Mesenchymal stem cell (in vitro differentiated cells and primary cell): ENCODE data around the gene ATP2C1.
A peak's percentile ranks its signal among the peaks of the same experiment; 100 is the strongest.

ENCODE experiments used
- DNase-seq: peaks from one replicate; pipeline ENCODE4 v3.0.0-alpha.2; 2013
- H2AFZ ChIP-seq: one replicate; pipeline ENCODE4 v1.6.1; 2013; ENCODE audit warnings: low read depth, mild to moderate bottlenecking, control low read depth, inconsistent platforms, low read length, moderate library complexity
- H2AK5ac ChIP-seq: 2 replicates; pipeline ENCODE4 v1.6.1; 2013; ENCODE audit warnings: low read length, moderate library complexity, mild to moderate bottlenecking, inconsistent platforms; ENCODE audit not compliant: severe bottlenecking
- H2BK120ac ChIP-seq: one replicate; pipeline ENCODE4 v1.6.1; 2013; ENCODE audit warnings: low read depth, mild to moderate bottlenecking, inconsistent platforms, low read length, moderate library complexity
- H2BK12ac ChIP-seq, 2 experiments: one replicate each; pipeline ENCODE4 v1.6.1; 2013; ENCODE audit warnings: inconsistent platforms in 2 of 2, low read length in 2 of 2, mild to moderate bottlenecking in 2 of 2, moderate library complexity in 2 of 2, control low read depth in 1 of 2
- H2BK15ac ChIP-seq: one replicate; pipeline ENCODE4 v1.6.1; 2013; ENCODE audit warnings: mild to moderate bottlenecking, low read depth, inconsistent platforms; ENCODE audit not compliant: poor library complexity, severe bottlenecking
- H2BK5ac ChIP-seq: 2 replicates; pipeline ENCODE4 v1.6.1; 2013; ENCODE audit warnings: low read depth, mild to moderate bottlenecking, low read length, control low read depth, inconsistent platforms; ENCODE audit not compliant: poor library complexity, severe bottlenecking
- H3K14ac ChIP-seq, 2 experiments: one replicate each; pipeline ENCODE4 v1.6.1; 2013; ENCODE audit warnings: inconsistent platforms in 2 of 2, low read length in 2 of 2, control low read depth in 1 of 2, mild to moderate bottlenecking in 1 of 2, moderate library complexity in 1 of 2
- H3K18ac ChIP-seq, 2 experiments: one replicate each; pipeline ENCODE4 v1.6.1; 2013; ENCODE audit warnings: inconsistent platforms in 2 of 2, low read length in 2 of 2, control low read depth in 1 of 2, low read depth in 1 of 2, mild to moderate bottlenecking in 1 of 2
- H3K23ac ChIP-seq, 2 experiments: one replicate each; pipeline ENCODE4 v1.6.1; 2013; ENCODE audit warnings: inconsistent platforms in 2 of 2, low read length in 2 of 2, mild to moderate bottlenecking in 2 of 2, moderate library complexity in 2 of 2, control low read depth in 1 of 2
- H3K27ac ChIP-seq: 2 replicates; pipeline ENCODE4 v1.5.1; 2013; ENCODE audit warnings: mild to moderate bottlenecking, moderate library complexity, low read length, control low read depth, inconsistent platforms; ENCODE audit not compliant: poor library complexity, severe bottlenecking
- H3K27me3 ChIP-seq, 2 experiments: 2 replicates each; pipeline versions ENCODE4 v1.6.1 to v1.7.0; 2013; ENCODE audit warnings: low read length in 2 of 2, mild to moderate bottlenecking in 2 of 2, moderate library complexity in 2 of 2, control low read depth in 1 of 2, inconsistent platforms in 1 of 2; ENCODE audit not compliant: control insufficient read depth in 1 of 2, insufficient read depth in 1 of 2
- H3K36me3 ChIP-seq, 2 experiments: 2 replicates each; pipeline versions ENCODE4 v1.6.1 to v1.7.0; 2013; ENCODE audit warnings: low read length in 2 of 2, control low read depth in 1 of 2, inconsistent platforms in 1 of 2, low read depth in 1 of 2, mild to moderate bottlenecking in 1 of 2; ENCODE audit not compliant: insufficient read depth in 2 of 2, control insufficient read depth in 1 of 2
- H3K4ac ChIP-seq, 2 experiments: one replicate each; pipeline ENCODE4 v1.6.1; 2013; ENCODE audit warnings: inconsistent platforms in 2 of 2, low read length in 2 of 2, mild to moderate bottlenecking in 2 of 2, moderate library complexity in 2 of 2, control low read depth in 1 of 2, low read depth in 1 of 2
- H3K4me1 ChIP-seq: 2 replicates; pipeline ENCODE4 v1.6.1; 2013; ENCODE audit warnings: low read depth, low read length, control low read depth; ENCODE audit not compliant: control insufficient read depth, insufficient read depth
- H3K4me2 ChIP-seq: 2 replicates; pipeline ENCODE4 v1.6.1; 2013; ENCODE audit warnings: low read length, mild to moderate bottlenecking, inconsistent platforms; ENCODE audit not compliant: poor library complexity, severe bottlenecking
- H3K4me3 ChIP-seq, 2 experiments: 2 replicates each; pipeline versions ENCODE4 v1.5.1 to v1.7.0; 2013; ENCODE audit warnings: low read length in 2 of 2, mild to moderate bottlenecking in 2 of 2, control low read depth in 1 of 2, low read depth in 1 of 2; ENCODE audit not compliant: insufficient read depth in 1 of 2
- H3K79me1 ChIP-seq: replicated peaks from 2 replicates; pipeline ENCODE4 v1.6.1; 2013; ENCODE audit warnings: mild to moderate bottlenecking, control low read depth, low read length, inconsistent platforms; ENCODE audit not compliant: poor library complexity, severe bottlenecking
- H3K9ac ChIP-seq: 2 replicates; pipeline ENCODE4 v1.7.0; 2013; ENCODE audit warnings: mild to moderate bottlenecking, low read length, moderate library complexity
- H3K9me3 ChIP-seq: 2 replicates; pipeline ENCODE4 v1.7.0; 2013; ENCODE audit warnings: mild to moderate bottlenecking, low read length; ENCODE audit not compliant: control insufficient read depth
- H4K8ac ChIP-seq: one replicate; pipeline ENCODE4 v1.6.1; 2013; ENCODE audit warnings: inconsistent platforms, mild to moderate bottlenecking, low read length, moderate library complexity
- H4K91ac ChIP-seq: one replicate; pipeline ENCODE4 v1.6.1; 2013; ENCODE audit warnings: mild to moderate bottlenecking, low read length, inconsistent platforms
- WGBS: methylation state at CpG from one replicate; pipeline ENCODE4 v1.1.7; 2013; ENCODE audit warnings: mixed read lengths; 5-methylcytosine and 5-hydroxymethylcytosine counted together

Gene ATP2C1

DNA sequence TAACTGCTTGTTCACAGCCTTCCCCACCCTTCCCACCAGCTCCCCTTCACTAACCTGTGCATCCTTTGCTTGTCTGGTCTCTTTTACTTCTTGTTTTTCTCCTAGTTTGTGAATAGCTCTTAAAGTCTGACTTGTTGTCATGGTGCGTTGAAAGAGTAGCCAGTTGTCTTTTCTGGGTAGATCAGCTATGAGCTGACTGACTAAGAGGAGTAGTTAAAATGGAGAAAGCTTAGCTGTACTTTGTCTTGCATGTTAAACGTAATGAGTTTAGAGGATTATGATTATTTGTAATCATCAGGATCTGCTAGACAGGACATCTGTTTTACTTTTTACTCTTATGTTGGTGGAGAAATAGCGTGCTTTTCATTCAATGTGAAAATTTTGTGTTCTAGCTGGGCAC is 35.9 kb downstream of the ATP2C1 start:
- Histone ChIP-seq H4K91ac (no peak overlapping the region), H3K4me2 (no peak overlapping the region), H3K27ac (no peak overlapping the region), H2AK5ac (peak overlapping the region; percentile 42), H3K14ac (peak overlapping the region in 1 of 2 experiments; percentile 60), H2BK5ac (no peak overlapping the region), H3K23ac (no peak overlapping the region), H3K9ac (no peak overlapping the region), H3K4ac (peak overlapping the region in 1 of 2 experiments; percentile 41), H3K4me3 (no peak overlapping the region), H3K9me3 (no peaks in the 10 kb centered on the region), H2BK120ac (no peak overlapping the region), H2BK15ac (no peak overlapping the region), H3K18ac (peak overlapping the region; percentile 40 to 70), H3K4me1 (peaks cover 7% of the 10 kb centered on the region), H4K8ac (no peak overlapping the region), H2AFZ (no peak overlapping the region), H3K79me1 (peaks cover 10% of the 10 kb centered on the region), H3K27me3 (no peaks in the 10 kb centered on the region), H3K36me3 (peaks cover 0 to 15% of the 10 kb centered on the region in 2 experiments), H2BK12ac (no peak overlapping the region)
- 66% methylated on average over 3 of the region's 3 CpGs for whole genome bisulfite sequencing
- no peak for DNase-seq

- H3K9ac ChIP-seq, result no peak overlapping the region
- H4K8ac ChIP-seq, result no peak overlapping the region
- no peak overlapping the region for H3K18ac ChIP-seq
- H3K27ac ChIP-seq, result no peak overlapping the region
- peaks cover 0 to 25% of the 10 kb centered on the region in 2 experiments for H3K36me3 ChIP-seq
- no peaks in the 10 kb centered on the region for H3K4me1 ChIP-seq
- H2BK5ac ChIP-seq, result no peak overlapping the region
- H3K4me3 ChIP-seq, result no peak overlapping the region
- no peak overlapping the region for H2BK12ac ChIP-seq
- no peak overlapping the region for H3K4me2 ChIP-seq
- WGBS, result 100% methylated on average over 1 of the region's 2 CpGs
- H3K9me3 ChIP-seq, result no peaks in the 10 kb centered on the region
- no peak overlapping the region for H4K91ac ChIP-seq
- no peak overlapping the region for H2BK15ac ChIP-seq
- H3K14ac ChIP-seq, result no peak overlapping the region
- no peak overlapping the region for H2BK120ac ChIP-seq
- no peak for DNase-seq
- H2AK5ac ChIP-seq, result no peak overlapping the region
- H3K23ac ChIP-seq, result no peak overlapping the region
- no peak overlapping the region for H3K4ac ChIP-seq
- no peaks in the 10 kb centered on the region for H3K27me3 ChIP-seq
- H2AFZ ChIP-seq, result no peak overlapping the region
- H3K79me1 ChIP-seq, result peaks cover 3% of the 10 kb centered on the region
Observed at GRCh38 chr3:130932979-130933378, 39.1 kb downstream of the ATP2C1 start.

DNA sequence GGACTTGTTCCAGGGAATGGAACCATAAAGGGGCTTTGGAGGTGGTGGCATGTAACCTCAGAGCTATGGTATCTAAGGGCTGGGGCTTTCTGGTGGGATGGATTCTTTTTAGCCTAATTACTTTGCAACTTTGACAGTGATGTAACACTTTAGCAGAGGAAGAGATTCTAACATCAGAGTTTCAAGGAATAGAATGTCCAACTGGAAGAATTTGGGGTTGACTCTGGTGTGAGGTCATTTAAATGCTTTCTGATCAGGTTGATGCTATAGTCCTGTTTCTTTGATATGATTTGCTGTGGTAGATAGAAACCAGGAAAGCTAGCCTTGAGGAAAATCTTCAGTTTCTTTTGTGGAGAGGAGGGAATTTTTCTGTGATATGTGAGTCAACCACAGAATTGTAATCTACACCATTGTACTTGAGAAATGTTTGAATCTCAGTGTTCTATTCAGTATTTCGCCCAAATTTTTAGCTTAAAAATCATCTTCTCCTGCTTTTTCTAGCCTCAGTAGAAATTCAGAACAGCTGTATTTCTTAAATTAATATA is 40.0 kb downstream of the ATP2C1 start:
- Histone ChIP-seq H3K4me1 (no peaks in the 10 kb centered on the region), H3K27ac (no peak overlapping the region), H3K23ac (no peak overlapping the region), H4K91ac (no peak overlapping the region), H3K9ac (peak overlapping the region; percentile 16), H2BK5ac (no peak overlapping the region), H2AFZ (no peak overlapping the region), H2AK5ac (no peak overlapping the region), H4K8ac (no peak overlapping the region), H3K9me3 (no peaks in the 10 kb centered on the region), H3K14ac (no peak overlapping the region), H3K4ac (no peak overlapping the region), H2BK120ac (no peak overlapping the region), H3K4me3 (no peak overlapping the region), H2BK12ac (no peak overlapping the region), H3K79me1 (peaks cover 6% of the 10 kb centered on the region), H3K4me2 (no peak overlapping the region), H2BK15ac (no peak overlapping the region), H3K27me3 (no peaks in the 10 kb centered on the region), H3K36me3 (peaks cover 0 to 32% of the 10 kb centered on the region in 2 experiments), H3K18ac (no peak overlapping the region)
- DNase-seq, result peak; percentile 19
- WGBS, result no CpG with 5 or more reads among the region's 1 CpG

DNA sequence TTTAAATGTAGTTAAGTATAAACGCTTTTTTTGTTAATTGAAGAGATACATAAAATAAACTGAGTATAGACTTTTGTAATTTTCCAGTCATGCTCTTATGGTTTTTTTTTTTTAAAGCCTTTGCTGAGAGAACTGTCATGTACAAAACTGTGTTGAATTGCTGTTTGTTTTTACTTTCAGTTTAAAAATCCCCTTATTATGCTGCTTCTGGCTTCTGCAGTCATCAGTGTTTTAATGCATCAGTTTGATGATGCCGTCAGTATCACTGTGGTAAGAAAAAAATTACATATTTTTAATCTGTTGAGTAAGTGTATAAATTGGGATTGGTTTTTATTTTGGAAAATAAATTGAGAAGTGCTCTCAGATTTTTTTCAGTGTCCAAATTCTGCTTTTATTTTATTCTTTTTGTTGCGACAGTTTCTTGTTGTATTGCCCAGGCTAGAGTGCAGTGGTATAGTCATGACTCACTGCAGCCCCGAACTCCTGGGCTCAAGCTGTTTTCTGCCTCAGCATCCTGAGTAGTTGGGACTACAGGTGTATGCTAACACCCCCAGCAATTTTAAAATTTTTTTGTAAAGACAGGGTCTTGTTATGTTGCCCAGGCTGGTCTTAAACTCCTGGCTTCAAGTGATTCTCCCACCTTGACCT is 40.7 kb downstream of the ATP2C1 start:
- peaks cover 6% of the 10 kb centered on the region for H3K79me1 ChIP-seq
- H3K9me3 ChIP-seq, result no peaks in the 10 kb centered on the region
- H3K14ac ChIP-seq, result no peak overlapping the region
- DNase-seq, result peak; percentile 25
- H3K4me3 ChIP-seq, result peak overlapping the region in 1 of 2 experiments; percentile 4
- H2BK15ac ChIP-seq, result no peak overlapping the region
- H2AK5ac ChIP-seq, result no peak overlapping the region
- no peak overlapping the region for H2AFZ ChIP-seq
- no peak overlapping the region for H2BK120ac ChIP-seq
- no peak overlapping the region for H4K8ac ChIP-seq
- no peaks in the 10 kb centered on the region for H3K27me3 ChIP-seq
- no peaks in the 10 kb centered on the region for H3K4me1 ChIP-seq
- peaks cover 0 to 35% of the 10 kb centered on the region in 2 experiments for H3K36me3 ChIP-seq
- no peak overlapping the region for H3K4me2 ChIP-seq
- H3K9ac ChIP-seq, result peak overlapping the region; percentile 16
- WGBS, result 98% methylated on average over 3 of the region's 4 CpGs
- no peak overlapping the region for H4K91ac ChIP-seq
- no peak overlapping the region for H3K4ac ChIP-seq
- no peak overlapping the region for H3K23ac ChIP-seq
- no peak overlapping the region for H2BK12ac ChIP-seq
- no peak overlapping the region for H2BK5ac ChIP-seq
- H3K27ac ChIP-seq, result no peak overlapping the region
- H3K18ac ChIP-seq, result no peak overlapping the region
